SK-N-SH treated with all-trans-retinoic acid at 6 μM for 48 hours (cell line): ENCODE data around the gene PEMT.

Experiments
- CSDC2 ChIP-seq: fragments of 250-450 bp; sonication (Bioruptor Pico); IDR thresholded peaks from 2 replicates; pipeline ENCODE4 v1.5.0; 2020; ENCODE audit warnings: mild to moderate bottlenecking, moderate library complexity
- PPARA ChIP-seq: fragments of 250-450 bp; sonication (Bioruptor Pico); IDR thresholded peaks from 2 replicates; pipeline ENCODE4 v1.5.0; 2020; ENCODE audit warnings: mild to moderate bottlenecking, borderline replicate concordance
- RARB ChIP-seq: fragments of 250-450 bp; sonication (Bioruptor Pico); IDR thresholded peaks from 2 replicates; pipeline ENCODE4 v1.8.0; 2021; ENCODE audit warnings: mild to moderate bottlenecking, moderate library complexity
- SNAI2 ChIP-seq: fragments of 250-450 bp; sonication (Bioruptor Pico); IDR thresholded peaks from 2 replicates; pipeline ENCODE4 v1.5.0; 2020; ENCODE audit warnings: mild to moderate bottlenecking, moderate library complexity
- TCF4 ChIP-seq: fragments of 250-450 bp; sonication (Bioruptor Pico); IDR thresholded peaks from 2 replicates; pipeline ENCODE4 v1.8.0; 2021; ENCODE audit warnings: mild to moderate bottlenecking, moderate library complexity, borderline replicate concordance
- TOX ChIP-seq: fragments of 250-450 bp; sonication (Bioruptor Pico); IDR thresholded peaks from 2 replicates; pipeline ENCODE4 v1.8.0; 2021; ENCODE audit warnings: mild to moderate bottlenecking, moderate library complexity, borderline replicate concordance
- ZFP3 ChIP-seq: fragments of 250-450 bp; sonication (Bioruptor Pico); IDR thresholded peaks from 2 replicates; pipeline ENCODE4 v1.5.0; 2020; ENCODE audit warnings: mild to moderate bottlenecking, moderate library complexity
- ZFP30 ChIP-seq: fragments of 450-650 bp; formaldehyde crosslinking; IDR thresholded peaks from 2 replicates; pipeline ENCODE4 v1.5.0; 2022; ENCODE audit warnings: mild to moderate bottlenecking, moderate library complexity
- TF ChIP-seq, protein P1 (sequence below): fragments of 250-450 bp; sonication (Bioruptor Pico); IDR thresholded peaks from 2 replicates; pipeline ENCODE4 v1.8.0; 2021; ENCODE audit warnings: low read depth, mild to moderate bottlenecking, moderate library complexity, borderline replicate concordance
- TF ChIP-seq, protein P2 (sequence below): fragments of 250-450 bp; sonication (Bioruptor Pico); IDR thresholded peaks from 2 replicates; pipeline ENCODE4 v1.8.0; 2020; ENCODE audit warnings: mild to moderate bottlenecking, moderate library complexity, borderline replicate concordance

DNA sequence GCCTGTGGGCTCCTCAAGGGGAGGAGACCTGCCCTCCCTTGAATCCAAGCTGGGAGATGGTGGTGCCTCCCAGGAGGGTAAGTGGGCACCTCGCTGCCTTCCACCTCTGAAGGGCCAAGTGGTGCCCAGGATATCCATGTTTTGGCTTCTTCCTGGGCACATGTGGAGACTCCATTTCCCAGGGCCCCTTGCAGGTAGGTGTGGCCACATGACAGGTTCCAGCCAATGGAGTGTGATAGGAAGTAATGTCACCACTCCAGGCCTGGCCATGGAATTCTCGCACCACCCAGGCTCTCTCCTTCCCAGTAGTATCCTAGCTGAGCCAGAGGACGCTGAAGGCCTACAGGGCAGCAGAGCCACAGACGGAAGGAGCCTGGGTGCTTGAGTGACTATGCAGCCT is 17.6 kb upstream of the PEMT start:
- no peak for TF ChIP-seq RARB (CRISPR knock-in tag)
- TF ChIP-seq, protein P1, sequence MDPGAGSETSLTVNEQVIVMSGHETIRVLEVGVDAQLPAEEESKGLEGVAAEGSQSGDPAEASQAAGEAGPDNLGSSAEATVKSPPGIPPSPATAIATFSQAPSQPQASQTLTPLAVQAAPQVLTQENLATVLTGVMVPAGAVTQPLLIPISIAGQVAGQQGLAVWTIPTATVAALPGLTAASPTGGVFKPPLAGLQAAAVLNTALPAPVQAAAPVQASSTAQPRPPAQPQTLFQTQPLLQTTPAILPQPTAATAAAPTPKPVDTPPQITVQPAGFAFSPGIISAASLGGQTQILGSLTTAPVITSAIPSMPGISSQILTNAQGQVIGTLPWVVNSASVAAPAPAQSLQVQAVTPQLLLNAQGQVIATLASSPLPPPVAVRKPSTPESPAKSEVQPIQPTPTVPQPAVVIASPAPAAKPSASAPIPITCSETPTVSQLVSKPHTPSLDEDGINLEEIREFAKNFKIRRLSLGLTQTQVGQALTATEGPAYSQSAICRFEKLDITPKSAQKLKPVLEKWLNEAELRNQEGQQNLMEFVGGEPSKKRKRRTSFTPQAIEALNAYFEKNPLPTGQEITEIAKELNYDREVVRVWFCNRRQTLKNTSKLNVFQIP (CRISPR knock-in tag) = no peak
- TF ChIP-seq CSDC2 = no peak
- no peak for TF ChIP-seq ZFP3 (CRISPR knock-in tag)
- TF ChIP-seq TOX (CRISPR knock-in tag) = no peak
- TF ChIP-seq ZFP30 (CRISPR knock-in tag) = no peak
- TF ChIP-seq, protein P2, sequence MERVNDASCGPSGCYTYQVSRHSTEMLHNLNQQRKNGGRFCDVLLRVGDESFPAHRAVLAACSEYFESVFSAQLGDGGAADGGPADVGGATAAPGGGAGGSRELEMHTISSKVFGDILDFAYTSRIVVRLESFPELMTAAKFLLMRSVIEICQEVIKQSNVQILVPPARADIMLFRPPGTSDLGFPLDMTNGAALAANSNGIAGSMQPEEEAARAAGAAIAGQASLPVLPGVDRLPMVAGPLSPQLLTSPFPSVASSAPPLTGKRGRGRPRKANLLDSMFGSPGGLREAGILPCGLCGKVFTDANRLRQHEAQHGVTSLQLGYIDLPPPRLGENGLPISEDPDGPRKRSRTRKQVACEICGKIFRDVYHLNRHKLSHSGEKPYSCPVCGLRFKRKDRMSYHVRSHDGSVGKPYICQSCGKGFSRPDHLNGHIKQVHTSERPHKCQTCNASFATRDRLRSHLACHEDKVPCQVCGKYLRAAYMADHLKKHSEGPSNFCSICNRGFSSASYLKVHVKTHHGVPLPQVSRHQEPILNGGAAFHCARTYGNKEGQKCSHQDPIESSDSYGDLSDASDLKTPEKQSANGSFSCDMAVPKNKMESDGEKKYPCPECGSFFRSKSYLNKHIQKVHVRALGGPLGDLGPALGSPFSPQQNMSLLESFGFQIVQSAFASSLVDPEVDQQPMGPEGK (CRISPR knock-in tag) = no peak
- TF ChIP-seq SNAI2 (CRISPR knock-in tag) = no peak
- TF ChIP-seq TCF4 (CRISPR knock-in tag) = no peak
- no peak for TF ChIP-seq PPARA (CRISPR knock-in tag)
